DOHH2 (cell line): ENCODE data around the gene SPPL2A.

Source experiments
- H3F3A ChIP-seq: fragments of 200-600 bp; sonication (generic), shearing (Covaris generic); 2 replicates; pipeline ENCODE4 v1.6.0; 2016; ENCODE audit warnings: antibody characterized with exemption, mild to moderate bottlenecking; ENCODE audit not compliant: control insufficient read depth, insufficient read depth
- H3K27ac ChIP-seq: fragments of 200-600 bp; sonication (generic); 2 replicates; pipeline ENCODE4 v1.5.1; 2014; ENCODE audit warnings: low read depth, mild to moderate bottlenecking, low read length, moderate library complexity
- H3K27me3 ChIP-seq: fragments of 200-600 bp; sonication (generic); 2 replicates; pipeline ENCODE4 v1.6.1; 2014; ENCODE audit warnings: mild to moderate bottlenecking, low read length, mixed read lengths; ENCODE audit not compliant: control insufficient read depth
- H3K36me3 ChIP-seq: fragments of 200-600 bp; sonication (generic); 2 replicates; pipeline ENCODE4 v1.6.1; 2014; ENCODE audit warnings: mild to moderate bottlenecking, low read length, moderate library complexity, mixed read lengths; ENCODE audit not compliant: control insufficient read depth
- H3K4me1 ChIP-seq: fragments of 200-600 bp; sonication (generic); 2 replicates; pipeline ENCODE4 v1.6.1; 2014; ENCODE audit warnings: mild to moderate bottlenecking, low read length, mixed read lengths; ENCODE audit not compliant: control insufficient read depth
- H3K4me2 ChIP-seq: fragments of 200-600 bp; sonication (generic); 2 replicates; pipeline ENCODE4 v1.6.0; 2014; ENCODE audit warnings: mild to moderate bottlenecking, low read length, moderate library complexity
- H3K4me3 ChIP-seq: fragments of 200-600 bp; sonication (generic); 2 replicates; pipeline ENCODE4 v1.5.1; 2014; ENCODE audit warnings: mild to moderate bottlenecking, low read length, mixed read lengths
- H3K79me2 ChIP-seq: fragments of 200-600 bp; sonication (generic); 2 replicates; pipeline ENCODE4 v1.6.1; 2014; ENCODE audit warnings: mild to moderate bottlenecking, low read length, mixed read lengths; ENCODE audit not compliant: control insufficient read depth
- H3K9me2 ChIP-seq: fragments of 200-600 bp; sonication (generic); replicated peaks from 2 replicates; pipeline ENCODE4 v1.6.1; 2014; ENCODE audit warnings: mild to moderate bottlenecking, low read length, mixed read lengths; ENCODE audit not compliant: control insufficient read depth
- H3K9me3 ChIP-seq: fragments of 200-600 bp; sonication (generic); 2 replicates; pipeline ENCODE4 v1.6.1; 2014; ENCODE audit warnings: antibody characterized with exemption, low read length, mixed read lengths; ENCODE audit not compliant: control insufficient read depth, insufficient read depth
- H4K20me1 ChIP-seq: fragments of 200-600 bp; sonication (generic); 2 replicates; pipeline ENCODE4 v1.6.0; 2014; ENCODE audit warnings: low read depth, mild to moderate bottlenecking, antibody characterized with exemption, low read length, moderate library complexity; ENCODE audit not compliant: control insufficient read depth, insufficient read depth
- CTCF ChIP-seq: fragments of 200-600 bp; sonication (generic); IDR thresholded peaks from one replicate; pipeline ENCODE4 v1.5.1; 2014; ENCODE audit warnings: antibody characterized with exemption, mild to moderate bottlenecking, low read depth, low read length; ENCODE audit not compliant: poor library complexity, severe bottlenecking
- EZH2phosphoT487 ChIP-seq: fragments of 200-600 bp; sonication (generic); IDR thresholded peaks from 2 replicates; pipeline ENCODE4 v1.6.1; 2017; ENCODE audit warnings: borderline replicate concordance, mild to moderate bottlenecking, antibody characterized with exemption, low read length, moderate library complexity, mixed read lengths

The SPPL2A gene

DNA sequence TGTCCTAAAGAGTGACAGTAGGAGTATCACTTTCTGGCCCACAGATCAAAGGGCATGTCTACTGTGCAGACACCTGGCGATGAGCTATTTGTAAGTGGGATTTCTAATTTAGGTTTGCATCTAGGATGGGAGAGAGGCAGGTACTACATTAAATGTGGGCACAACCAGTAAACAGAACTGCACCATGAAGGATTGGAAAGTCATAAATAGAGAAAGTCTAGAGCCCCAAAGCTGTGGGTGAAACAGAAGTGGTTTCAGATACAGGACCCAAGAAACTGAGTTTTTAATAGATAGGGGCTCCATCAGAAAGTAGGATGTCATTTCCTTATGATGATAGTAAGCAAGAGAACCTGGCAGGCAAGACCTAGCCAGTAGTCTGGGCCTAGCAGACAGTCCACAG, 35.2 kb upstream of the SPPL2A start:
- TF ChIP-seq CTCF (no peak), EZH2phosphoT487 (no peak)
- no peaks in the 10 kb centered on the region for H3K36me3 ChIP-seq

GRCh38 chr15:50798684-50799083, 33.2 kb upstream of the SPPL2A start:
- TF ChIP-seq EZH2phosphoT487 (no peak), CTCF (no peak)
- Histone ChIP-seq H4K20me1 (no peaks in the 10 kb centered on the region), H3F3A (no peaks in the 10 kb centered on the region), H3K4me1 (no peaks in the 10 kb centered on the region), H3K36me3 (no peaks in the 10 kb centered on the region), H3K27ac (no peak overlapping the region), H3K9me3 (no peaks in the 10 kb centered on the region), H3K4me2 (no peak overlapping the region), H3K9me2 (no peaks in the 10 kb centered on the region), H3K27me3 (no peaks in the 10 kb centered on the region), H3K4me3 (no peak overlapping the region), H3K79me2 (no peaks in the 10 kb centered on the region)

More for the DNA sequence above, 35.2 kb upstream of the SPPL2A start:
- no peaks in the 10 kb centered on the region for H3K9me3 ChIP-seq
- H3K4me3 ChIP-seq, result no peak overlapping the region
- no peaks in the 10 kb centered on the region for H3K79me2 ChIP-seq
- H3F3A ChIP-seq, result no peaks in the 10 kb centered on the region
- no peaks in the 10 kb centered on the region for H3K27me3 ChIP-seq
- H4K20me1 ChIP-seq, result no peaks in the 10 kb centered on the region
- no peak overlapping the region for H3K27ac ChIP-seq
- no peaks in the 10 kb centered on the region for H3K9me2 ChIP-seq
- H3K4me1 ChIP-seq, result no peaks in the 10 kb centered on the region
- H3K4me2 ChIP-seq, result no peak overlapping the region

GRCh38 chr15:50797926-50798325, 32.4 kb upstream of the SPPL2A start:
- H3K36me3 ChIP-seq, result no peaks in the 10 kb centered on the region
- H3K4me3 ChIP-seq, result no peak overlapping the region
- no peaks in the 10 kb centered on the region for H3K27me3 ChIP-seq
- no peaks in the 10 kb centered on the region for H3K4me1 ChIP-seq
- TF ChIP-seq EZH2phosphoT487 (no peak), CTCF (no peak)
- no peaks in the 10 kb centered on the region for H3F3A ChIP-seq
- H4K20me1 ChIP-seq, result no peaks in the 10 kb centered on the region
- H3K79me2 ChIP-seq, result no peaks in the 10 kb centered on the region
- no peak overlapping the region for H3K27ac ChIP-seq
- H3K9me3 ChIP-seq, result no peaks in the 10 kb centered on the region
- no peaks in the 10 kb centered on the region for H3K9me2 ChIP-seq
- no peak overlapping the region for H3K4me2 ChIP-seq

DNA sequence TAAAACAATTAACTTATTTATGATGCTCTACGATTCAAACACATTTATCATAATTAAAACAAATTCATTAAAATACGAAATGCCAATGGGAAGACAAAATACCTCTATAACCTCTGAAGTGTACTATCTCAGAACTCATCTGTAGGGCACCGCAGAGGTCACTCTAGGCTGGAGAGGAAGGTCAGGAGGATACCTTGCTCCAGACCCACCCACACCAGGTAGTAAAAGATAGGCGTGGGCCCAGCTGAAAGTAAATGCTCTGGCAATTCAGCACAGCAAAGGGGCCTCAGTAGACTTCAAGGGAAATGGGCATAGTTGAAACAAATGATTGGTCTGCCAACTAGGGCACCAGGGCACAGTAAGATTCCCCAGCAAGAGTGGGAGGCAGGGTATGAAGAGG, 26.0 kb upstream of the SPPL2A start:
- Histone ChIP-seq H3K4me2 (no peak overlapping the region), H3K27me3 (no peaks in the 10 kb centered on the region), H3K4me3 (no peak overlapping the region), H3K36me3 (no peaks in the 10 kb centered on the region), H3K27ac (no peak overlapping the region), H3K9me2 (no peaks in the 10 kb centered on the region), H4K20me1 (no peaks in the 10 kb centered on the region), H3F3A (no peaks in the 10 kb centered on the region), H3K4me1 (no peaks in the 10 kb centered on the region), H3K79me2 (no peaks in the 10 kb centered on the region), H3K9me3 (no peaks in the 10 kb centered on the region)
- no peak for TF ChIP-seq CTCF
- TF ChIP-seq EZH2phosphoT487, result no peak
